HepG2 (cell line): ENCODE data around the gene MYCBPAP. TPM values are rescaled to one million over a fixed set of nuclear protein-coding genes. Genes with fewer than 3 reads are reported as not detected.
A peak's percentile ranks its signal among the peaks of the same experiment; 100 is the strongest.

ENCODE experiments used
- ERF ChIP-seq: IDR thresholded peaks from 2 replicates; pipeline ENCODE4 v1.6.1; 2018; ENCODE audit warnings: missing biosample characterization, missing genetic modification reagents
- GLI4 ChIP-seq: sonication (generic); formaldehyde crosslinking; IDR thresholded peaks from 2 replicates; pipeline ENCODE4 v1.5.1; 2020; ENCODE audit warnings: missing genetic modification reagents, mild to moderate bottlenecking, moderate library complexity, borderline replicate concordance
- HDAC1 ChIP-seq: sonication (generic); formaldehyde crosslinking; IDR thresholded peaks from 2 replicates; pipeline ENCODE4 v1.5.1; 2020; ENCODE audit warnings: mild to moderate bottlenecking, missing genetic modification reagents
- HNF4G ChIP-seq, 2 experiments: sonication (generic) in 1 of 2; formaldehyde crosslinking in 1 of 2; IDR thresholded peaks; 2 replicates each; pipeline versions ENCODE4 v1.4.0 to v1.6.1; 2011 to 2020; ENCODE audit warnings: borderline replicate concordance in 2 of 2, low read depth in 2 of 2, mild to moderate bottlenecking in 2 of 2, low read length in 1 of 2, missing genetic modification reagents in 1 of 2, moderate library complexity in 1 of 2
- POGZ ChIP-seq: sonication (generic); formaldehyde crosslinking; IDR thresholded peaks from 2 replicates; pipeline ENCODE4 v1.4.0; 2020; ENCODE audit warnings: mild to moderate bottlenecking, missing genetic modification reagents
- XBP1 ChIP-seq: sonication (generic); formaldehyde crosslinking; IDR thresholded peaks from 2 replicates; pipeline ENCODE4 v1.5.0; 2020; ENCODE audit warnings: missing genetic modification reagents
- ZBTB37 ChIP-seq: sonication (generic); formaldehyde crosslinking; IDR thresholded peaks from 2 replicates; pipeline ENCODE4 v1.4.0; 2020; ENCODE audit warnings: mild to moderate bottlenecking, missing genetic modification reagents
- ZEB1 ChIP-seq: IDR thresholded peaks from 2 replicates; pipeline ENCODE4 v1.6.1; 2012; ENCODE audit warnings: mild to moderate bottlenecking, low read depth, inconsistent platforms; ENCODE audit not compliant: insufficient replicate concordance
- ZNF18 ChIP-seq: sonication (generic); formaldehyde crosslinking; IDR thresholded peaks from 2 replicates; pipeline ENCODE4 v1.8.0; 2022; ENCODE audit warnings: mild to moderate bottlenecking, missing genetic modification reagents; ENCODE audit not compliant: insufficient replicate concordance
- ZNF329 ChIP-seq: sonication (generic); formaldehyde crosslinking; IDR thresholded peaks from 2 replicates; pipeline ENCODE4 v1.9.0; 2021; ENCODE audit warnings: low read depth, mild to moderate bottlenecking, missing genetic modification reagents
- ZNF552 ChIP-seq: sonication (generic); formaldehyde crosslinking; IDR thresholded peaks from 2 replicates; pipeline ENCODE4 v1.9.0; 2022; ENCODE audit warnings: missing genetic modification reagents, mild to moderate bottlenecking, borderline replicate concordance
- ZNF589 ChIP-seq: sonication (generic); formaldehyde crosslinking; conservative IDR thresholded peaks from 2 replicates; pipeline ENCODE4 v1.8.0; 2022; ENCODE audit warnings: mild to moderate bottlenecking, moderate library complexity, missing genetic modification reagents
- ZNF639 ChIP-seq: conservative IDR thresholded peaks from 2 replicates; pipeline ENCODE4 v1.6.1; 2018; ENCODE audit warnings: missing genetic modification reagents
- ZNF777 ChIP-seq: sonication (generic); formaldehyde crosslinking; IDR thresholded peaks from 2 replicates; pipeline ENCODE4 v1.4.0; 2020; ENCODE audit warnings: missing genetic modification reagents
- polyA plus RNA-seq, 8 experiments: library from polyadenylated mRNA; depleted of rRNA in 3 of 8; stranded (reverse) in 7 of 8; unstranded in 1 of 8; fragments of >200 nt; fragmentation: Illumina TruSeq in 4 of 8; extraction: Trizol in 4 of 8; gene quantifications; 2 replicates each; pipeline versions ENCODE4 v1.2.1 to v1.2.3, GENCODE V29; 2011 to 2016; ENCODE audit warnings: low read depth in 4 of 8, missing spikeins in 1 of 8, mixed read lengths in 1 of 8; ENCODE audit not compliant: insufficient read depth in 1 of 8
- total RNA-seq, 5 experiments: library from RNA; depleted of rRNA; stranded (reverse); fragments of >200 nt; fragmentation: Illumina TruSeq; extraction: Trizol; gene quantifications; 2 replicates each; pipeline ENCODE4 v1.2.3, GENCODE V29; 2016; ENCODE audit warnings: low read depth in 1 of 5
- TF ChIP-seq, protein P1 (sequence below): sonication (generic); formaldehyde crosslinking; IDR thresholded peaks from 2 replicates; pipeline ENCODE4 v1.4.0; 2020; ENCODE audit warnings: missing genetic modification reagents
- TF ChIP-seq, protein P2 (sequence below), 2 experiments: sonication (generic) in 1 of 2; formaldehyde crosslinking in 1 of 2; IDR thresholded peaks; 2 replicates each; pipeline versions ENCODE4 v1.5.1 to v1.6.1; 2011 to 2020; ENCODE audit warnings: borderline replicate concordance in 1 of 2, low read depth in 1 of 2, low read length in 1 of 2, mild to moderate bottlenecking in 1 of 2, missing genetic modification reagents in 1 of 2, moderate library complexity in 1 of 2

The MYCBPAP gene
- total and polyA plus RNA-seq, 2 of the 13 experiments (the other 11 are each of a cell fraction or from before 2014, with no cell fraction given) = 0.22 to 0.24 TPM

GRCh38 chr17:50538549-50539410 lies 30.5 kb downstream of the MYCBPAP start (continued):
- TF ChIP-seq ZNF777 (CRISPR knock-in tag) (no peak), HDAC1 (CRISPR knock-in tag) (no peak), XBP1 (CRISPR knock-in tag) (no peak), ZNF589 (CRISPR knock-in tag) (no peak; the same call in 1 of the 2 replicates), ERF (CRISPR knock-in tag) (peak; percentile 45; the same call in 1 of the 2 replicates), ZNF639 (CRISPR knock-in tag) (no peak), HNF4G (IDR thresholded peaks at IDR 0.05; ENCODE audit: borderline replicate concordance, low read depth, low read length) (peak; percentile 74), HNF4G (CRISPR knock-in tag; IDR thresholded peaks at IDR 0.05; ENCODE audit: borderline replicate concordance, low read depth) (0 out of 2 replicates have a peak, but pooled peaks have one; percentile 62), GLI4 (CRISPR knock-in tag) (0 out of 2 replicates have a peak, but pooled peaks have one; percentile 27), ZBTB37 (no peak), ZNF18 (CRISPR knock-in tag) (no peak), ZEB1 (no peak), POGZ (CRISPR knock-in tag) (no peak), ZNF329 (CRISPR knock-in tag) (no peak), ZNF552 (no peak)
- TF ChIP-seq, protein P1, sequence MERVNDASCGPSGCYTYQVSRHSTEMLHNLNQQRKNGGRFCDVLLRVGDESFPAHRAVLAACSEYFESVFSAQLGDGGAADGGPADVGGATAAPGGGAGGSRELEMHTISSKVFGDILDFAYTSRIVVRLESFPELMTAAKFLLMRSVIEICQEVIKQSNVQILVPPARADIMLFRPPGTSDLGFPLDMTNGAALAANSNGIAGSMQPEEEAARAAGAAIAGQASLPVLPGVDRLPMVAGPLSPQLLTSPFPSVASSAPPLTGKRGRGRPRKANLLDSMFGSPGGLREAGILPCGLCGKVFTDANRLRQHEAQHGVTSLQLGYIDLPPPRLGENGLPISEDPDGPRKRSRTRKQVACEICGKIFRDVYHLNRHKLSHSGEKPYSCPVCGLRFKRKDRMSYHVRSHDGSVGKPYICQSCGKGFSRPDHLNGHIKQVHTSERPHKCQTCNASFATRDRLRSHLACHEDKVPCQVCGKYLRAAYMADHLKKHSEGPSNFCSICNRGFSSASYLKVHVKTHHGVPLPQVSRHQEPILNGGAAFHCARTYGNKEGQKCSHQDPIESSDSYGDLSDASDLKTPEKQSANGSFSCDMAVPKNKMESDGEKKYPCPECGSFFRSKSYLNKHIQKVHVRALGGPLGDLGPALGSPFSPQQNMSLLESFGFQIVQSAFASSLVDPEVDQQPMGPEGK (CRISPR knock-in tag) = no peak
- TF ChIP-seq, protein P2, sequence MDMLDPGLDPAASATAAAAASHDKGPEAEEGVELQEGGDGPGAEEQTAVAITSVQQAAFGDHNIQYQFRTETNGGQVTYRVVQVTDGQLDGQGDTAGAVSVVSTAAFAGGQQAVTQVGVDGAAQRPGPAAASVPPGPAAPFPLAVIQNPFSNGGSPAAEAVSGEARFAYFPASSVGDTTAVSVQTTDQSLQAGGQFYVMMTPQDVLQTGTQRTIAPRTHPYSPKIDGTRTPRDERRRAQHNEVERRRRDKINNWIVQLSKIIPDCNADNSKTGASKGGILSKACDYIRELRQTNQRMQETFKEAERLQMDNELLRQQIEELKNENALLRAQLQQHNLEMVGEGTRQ (IDR thresholded peaks at IDR 0.05; ENCODE audit: low read depth, low read length) = no peak
- TF ChIP-seq, protein P2 (CRISPR knock-in tag; IDR thresholded peaks at IDR 0.05; ENCODE audit: borderline replicate concordance) = no peak
